ENCODE measurements around the gene TBC1D22A. TPM values are rescaled to one million over a fixed set of nuclear protein-coding genes. Genes with fewer than 3 reads are reported as not detected.

The TBC1D22A gene
- total RNA-seq, 1 experiment from 2014 or later, result 32.6 TPM

DNA sequence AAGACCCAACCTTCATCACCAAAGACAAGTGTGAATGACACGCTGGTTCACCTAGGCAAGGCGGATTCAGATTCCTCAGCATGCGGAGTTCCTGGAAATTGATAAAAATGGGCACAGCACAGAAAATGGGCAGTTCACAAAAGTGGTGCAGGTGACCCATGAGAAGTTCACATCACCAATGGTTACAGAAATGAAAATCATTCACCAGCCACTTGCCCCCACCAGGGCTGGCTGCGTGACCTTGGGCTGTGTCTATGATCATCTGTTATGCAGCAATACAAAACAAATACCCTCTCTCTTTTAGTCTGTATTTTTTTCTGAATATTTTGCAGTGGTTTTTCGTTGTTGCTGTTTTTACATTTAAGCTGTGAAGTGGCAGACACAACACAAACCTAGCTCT, 415.9 kb downstream of the TBC1D22A start:
- TF ChIP-seq, protein P1, sequence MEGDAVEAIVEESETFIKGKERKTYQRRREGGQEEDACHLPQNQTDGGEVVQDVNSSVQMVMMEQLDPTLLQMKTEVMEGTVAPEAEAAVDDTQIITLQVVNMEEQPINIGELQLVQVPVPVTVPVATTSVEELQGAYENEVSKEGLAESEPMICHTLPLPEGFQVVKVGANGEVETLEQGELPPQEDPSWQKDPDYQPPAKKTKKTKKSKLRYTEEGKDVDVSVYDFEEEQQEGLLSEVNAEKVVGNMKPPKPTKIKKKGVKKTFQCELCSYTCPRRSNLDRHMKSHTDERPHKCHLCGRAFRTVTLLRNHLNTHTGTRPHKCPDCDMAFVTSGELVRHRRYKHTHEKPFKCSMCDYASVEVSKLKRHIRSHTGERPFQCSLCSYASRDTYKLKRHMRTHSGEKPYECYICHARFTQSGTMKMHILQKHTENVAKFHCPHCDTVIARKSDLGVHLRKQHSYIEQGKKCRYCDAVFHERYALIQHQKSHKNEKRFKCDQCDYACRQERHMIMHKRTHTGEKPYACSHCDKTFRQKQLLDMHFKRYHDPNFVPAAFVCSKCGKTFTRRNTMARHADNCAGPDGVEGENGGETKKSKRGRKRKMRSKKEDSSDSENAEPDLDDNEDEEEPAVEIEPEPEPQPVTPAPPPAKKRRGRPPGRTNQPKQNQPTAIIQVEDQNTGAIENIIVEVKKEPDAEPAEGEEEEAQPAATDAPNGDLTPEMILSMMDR (IDR thresholded peaks at IDR 0.05; ENCODE audit: insufficient read depth in 1 of 2, low read depth in 1 of 2, low read length in 1 of 2, severe bottlenecking in 1 of 2, unreplicated experiment in 1 of 2), result no peak
- Histone ChIP-seq H3K36me3 (ENCODE audit: control insufficient read depth, insufficient read depth, low read length) (no peaks in the 10 kb centered on the region), H3K9me3 (no peaks in the 10 kb centered on the region), H3K4me1 (0 out of 2 replicates have a peak, but pooled peaks cover 3% of the 10 kb centered on the region), H3K27me3 (replicated peaks; ENCODE audit: control insufficient read depth, insufficient read depth, low read length) (no peaks in the 10 kb centered on the region), H3K4me3 (ENCODE audit: low read depth, low read length) (no peak overlapping the region)
- H3K4me1 Mint-ChIP-seq (ENCODE audit: low read depth, unreplicated experiment), result no peaks in the 10 kb centered on the region
- CTCF ChIA-PET, result no interaction called here
- no peak overlapping the region for H3K4me3 Mint-ChIP-seq (ENCODE audit: unreplicated experiment)
- peaks cover 11% of the 10 kb centered on the region for H3K36me3 Mint-ChIP-seq (ENCODE audit: insufficient read depth, unreplicated experiment)
- POLR2A ChIA-PET, result no interaction called here
- no peak for DNase-seq
- H3K27ac Mint-ChIP-seq (ENCODE audit: unreplicated experiment), result no peak overlapping the region
- H3K27me3 Mint-ChIP-seq (ENCODE audit: insufficient read depth, unreplicated experiment), result peaks cover 2% of the 10 kb centered on the region
- BruUV-seq (replicated peaks), result no TSS peak
- intact Hi-C loops (cut with micrococcal nuclease; ENCODE audit: unreplicated experiment), result no loop called here
- no peaks in the 10 kb centered on the region for H3K9me3 Mint-ChIP-seq (ENCODE audit: unreplicated experiment)

DNA sequence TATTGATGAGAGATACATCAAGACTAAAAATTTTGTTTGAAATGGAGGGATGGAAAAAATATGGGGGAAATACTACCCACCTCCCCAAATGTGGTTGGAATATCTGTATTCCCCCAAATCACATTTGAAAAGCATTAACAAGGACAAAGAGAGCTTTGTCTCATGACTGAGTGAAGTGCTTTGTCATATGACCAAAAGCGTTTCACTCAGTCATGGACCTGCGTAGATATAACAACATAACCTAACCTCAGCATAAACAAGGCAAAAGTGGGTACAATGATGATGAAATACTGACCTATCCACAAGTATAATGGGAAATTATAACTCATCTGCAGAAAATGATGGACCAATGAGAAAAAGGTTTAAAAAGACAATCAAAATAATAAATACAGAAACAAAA, 418.3 kb downstream of the TBC1D22A start:
- peaks cover 16% of the 10 kb centered on the region for H3K9me3 Mint-ChIP-seq (ENCODE audit: unreplicated experiment)
- H3K4me1 ChIP-seq, result no peaks in the 10 kb centered on the region
- BruUV-seq (replicated peaks), result no TSS peak
- H3K36me3 Mint-ChIP-seq (ENCODE audit: insufficient read depth, unreplicated experiment), result peaks cover 11% of the 10 kb centered on the region
- H3K27ac Mint-ChIP-seq (ENCODE audit: unreplicated experiment), result no peak overlapping the region
- H3K27me3 ChIP-seq (replicated peaks; ENCODE audit: control insufficient read depth, insufficient read depth, low read length), result no peaks in the 10 kb centered on the region
- intact Hi-C loops (cut with micrococcal nuclease; ENCODE audit: unreplicated experiment), result no loop called here
- no peaks in the 10 kb centered on the region for H3K4me1 Mint-ChIP-seq (ENCODE audit: low read depth, unreplicated experiment)
- TF ChIP-seq, protein P1 (IDR thresholded peaks at IDR 0.05; ENCODE audit: insufficient read depth in 1 of 2, low read depth in 1 of 2, low read length in 1 of 2, severe bottlenecking in 1 of 2, unreplicated experiment in 1 of 2), result no peak
- H3K36me3 ChIP-seq (ENCODE audit: control insufficient read depth, insufficient read depth, low read length), result no peaks in the 10 kb centered on the region
- DNase-seq, result no peak
- H3K9me3 ChIP-seq, result 0 out of 2 replicates have a peak, but pooled peaks cover 4% of the 10 kb centered on the region
- no peak overlapping the region for H3K4me3 ChIP-seq (ENCODE audit: low read depth, low read length)
- POLR2A ChIA-PET, result no interaction called here
- CTCF ChIA-PET, result no interaction called here
- H3K4me3 Mint-ChIP-seq (ENCODE audit: unreplicated experiment), result no peak overlapping the region
- H3K27me3 Mint-ChIP-seq (ENCODE audit: insufficient read depth, unreplicated experiment), result peaks cover 2% of the 10 kb centered on the region

DNA sequence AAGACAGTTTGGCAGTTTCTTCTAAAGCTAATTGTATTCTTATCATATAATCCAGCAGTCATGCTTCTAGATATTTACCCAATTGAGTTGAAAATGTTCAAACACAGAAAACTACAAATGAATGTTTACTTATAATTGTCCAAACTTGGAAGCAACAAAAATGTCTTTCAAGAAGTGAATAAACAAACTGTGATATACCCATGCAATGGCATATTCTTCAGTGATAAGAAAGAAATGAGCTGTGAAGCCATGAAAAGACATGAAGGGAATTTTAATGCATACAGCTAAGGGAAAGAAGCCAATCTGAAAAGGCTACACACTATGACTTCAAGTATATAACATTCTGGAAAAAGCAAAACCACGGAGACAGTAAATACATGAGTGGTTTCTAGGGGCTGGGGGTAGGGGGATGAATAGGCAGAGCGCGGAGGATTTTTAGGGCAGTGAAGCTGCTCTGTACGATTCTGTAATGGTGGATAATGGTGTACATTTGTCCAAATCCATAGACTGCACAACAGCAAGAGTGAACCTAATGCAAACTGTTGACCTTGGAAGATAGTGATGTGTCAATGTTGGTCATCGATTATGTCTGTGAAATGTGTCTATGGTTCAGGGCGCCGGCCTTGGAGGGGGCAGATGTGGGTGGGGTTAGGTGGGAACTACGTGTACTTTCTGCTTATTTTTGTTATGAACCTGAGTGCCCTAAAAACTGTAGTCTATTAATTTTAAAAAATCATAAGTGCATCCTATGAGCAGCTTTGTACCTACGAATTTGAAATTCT, 424.9 kb downstream of the TBC1D22A start:
- intact Hi-C loops (cut with micrococcal nuclease; ENCODE audit: unreplicated experiment), result no loop called here
- Mint-ChIP-seq H3K4me3 (ENCODE audit: unreplicated experiment) (no peak overlapping the region), H3K9me3 (ENCODE audit: unreplicated experiment) (peaks cover 22% of the 10 kb centered on the region), H3K27ac (ENCODE audit: unreplicated experiment) (no peak overlapping the region), H3K36me3 (ENCODE audit: insufficient read depth, unreplicated experiment) (no peaks in the 10 kb centered on the region), H3K4me1 (ENCODE audit: low read depth, unreplicated experiment) (no peaks in the 10 kb centered on the region), H3K27me3 (ENCODE audit: insufficient read depth, unreplicated experiment) (peaks cover 2% of the 10 kb centered on the region)
- TF ChIP-seq, protein P1 (IDR thresholded peaks at IDR 0.05; ENCODE audit: insufficient read depth in 1 of 2, low read depth in 1 of 2, low read length in 1 of 2, severe bottlenecking in 1 of 2, unreplicated experiment in 1 of 2), result no peak
- Histone ChIP-seq H3K9me3 (0 out of 2 replicates have a peak, but pooled peaks cover 4% of the 10 kb centered on the region), H3K4me3 (ENCODE audit: low read depth, low read length) (no peak overlapping the region), H3K4me1 (no peaks in the 10 kb centered on the region), H3K36me3 (ENCODE audit: control insufficient read depth, insufficient read depth, low read length) (no peaks in the 10 kb centered on the region), H3K27me3 (replicated peaks; ENCODE audit: control insufficient read depth, insufficient read depth, low read length) (no peaks in the 10 kb centered on the region)
- CTCF ChIA-PET, result no interaction called here
- POLR2A ChIA-PET, result interaction anchor here (0.5 kb wide), 1 partner anchor 12 kb away, joined by 7 read pairs; no protein-coding TSS in a partner anchor
- BruUV-seq (replicated peaks), result no TSS peak
- DNase-seq, result no peak
